Stimulated activated CD8-positive, alpha-beta memory T cell treated with anti-CD3 and anti-CD28 coated beads, Interleukin-12 subunit alpha, Interleukin-12 subunit beta, amount 100 ng/mL, for 4 hours (primary cell): Measurements from ENCODE around the gene IGFALS.
"Not testable (repeated sequence)": the region's sequence is repeated elsewhere in the genome, so short reads cannot be mapped to it uniquely, and the experiment has no call there.

Experiments used
- DNase-seq: peaks from one replicate; pipeline ENCODE4 v3.0.0-alpha.2; 2020; ENCODE audit warnings: low read depth

The IGFALS gene

GRCh38 chr16:1818204-1818872 lies 24.8 kb upstream of the IGFALS start:
- no peak for DNase-seq

- DNase-seq = no peak
Measured at GRCh38 chr16:1817716-1818115, 24.2 kb upstream of the IGFALS start.

- DNase-seq = no peak
Measured at GRCh38 chr16:1817276-1817589, 23.7 kb upstream of the IGFALS start.

- no peak for DNase-seq
Measured at GRCh38 chr16:1816396-1817275, 23.1 kb upstream of the IGFALS start.

GRCh38 chr16:1815461-1815860 lies 22.0 kb upstream of the IGFALS start:
- no peak for DNase-seq

GRCh38 chr16:1812732-1813163 lies 19.2 kb upstream of the IGFALS start:
- no peak for DNase-seq

GRCh38 chr16:1810536-1810935 lies 17.0 kb upstream of the IGFALS start:
- DNase-seq = no peak

GRCh38 chr16:1810106-1810505 lies 16.6 kb upstream of the IGFALS start:
- no peak for DNase-seq

GRCh38 chr16:1809281-1809801 lies 15.8 kb upstream of the IGFALS start:
- DNase-seq = no peak

GRCh38 chr16:1808691-1809090 lies 15.2 kb upstream of the IGFALS start:
- no peak for DNase-seq

- DNase-seq = no peak
Measured at GRCh38 chr16:1807626-1808025, 14.1 kb upstream of the IGFALS start.

- DNase-seq = no peak
Measured at GRCh38 chr16:1800701-1801100, 7.2 kb upstream of the IGFALS start.

GRCh38 chr16:1799263-1799662 lies 5.8 kb upstream of the IGFALS start:
- DNase-seq = not testable (repeated sequence)

- no peak for DNase-seq
Measured at GRCh38 chr16:1794908-1795666, 1.6 kb upstream of the IGFALS start.

GRCh38 chr16:1794221-1794871 lies 841 bp upstream of the IGFALS start:
- DNase-seq = no peak

- no peak for DNase-seq
Measured at GRCh38 chr16:1792836-1793577, 498 bp downstream of the IGFALS start.

- DNase-seq = no peak
Measured at GRCh38 chr16:1791943-1792812, 1.3 kb downstream of the IGFALS start.

GRCh38 chr16:1791256-1791942 lies 2.1 kb downstream of the IGFALS start:
- no peak for DNase-seq

GRCh38 chr16:1790611-1791255 lies 2.8 kb downstream of the IGFALS start:
- no peak for DNase-seq
